KMS-11 (cell line): ENCODE results near the gene LDAH.
"Not testable (repeated sequence)": the region's sequence is repeated elsewhere in the genome, so short reads cannot be mapped to it uniquely, and the experiment has no call there.

Experiments
- H2AFZ ChIP-seq: fragments of 200-600 bp; sonication (generic); 2 replicates; pipeline ENCODE4 v1.6.1; 2016; ENCODE audit warnings: antibody characterized with exemption, mixed run types, low read depth
- H3K27ac ChIP-seq: fragments of 200-600 bp; sonication (generic); 2 replicates; pipeline ENCODE4 v1.6.1; 2016; ENCODE audit warnings: mild to moderate bottlenecking, mixed run types
- H3K27me3 ChIP-seq: fragments of 200-600 bp; sonication (generic); 2 replicates; pipeline ENCODE4 v1.6.1; 2017; ENCODE audit warnings: mild to moderate bottlenecking, low read depth, mixed run types, moderate library complexity; ENCODE audit not compliant: insufficient read depth
- H3K36me3 ChIP-seq: fragments of 200-600 bp; sonication (generic); 2 replicates; pipeline ENCODE4 v1.6.1; 2017; ENCODE audit warnings: mild to moderate bottlenecking, mixed run types; ENCODE audit not compliant: insufficient read depth
- H3K4me1 ChIP-seq: fragments of 200-600 bp; sonication (generic); 2 replicates; pipeline ENCODE4 v1.6.1; 2016; ENCODE audit warnings: mild to moderate bottlenecking, low read depth, mixed run types; ENCODE audit not compliant: poor library complexity, severe bottlenecking
- H3K4me2 ChIP-seq: fragments of 200-600 bp; sonication (generic); 2 replicates; pipeline ENCODE4 v1.7.0; 2016; ENCODE audit warnings: mild to moderate bottlenecking, mixed run types
- H3K4me3 ChIP-seq: fragments of 200-600 bp; sonication (generic); IDR thresholded peaks from 2 replicates; pipeline ENCODE4 v1.6.1; 2017; ENCODE audit warnings: low read depth, low read length, mixed read lengths; ENCODE audit not compliant: insufficient read depth
- H3K79me2 ChIP-seq: fragments of 200-600 bp; sonication (generic); 2 replicates; pipeline ENCODE4 v1.6.1; 2016; ENCODE audit warnings: low read depth, mixed run types; ENCODE audit not compliant: insufficient read depth
- H3K9ac ChIP-seq: fragments of 200-600 bp; sonication (generic); 2 replicates; pipeline ENCODE4 v1.6.1; 2016; ENCODE audit warnings: mild to moderate bottlenecking, mixed run types
- H4K20me1 ChIP-seq: fragments of 200-600 bp; sonication (generic); 2 replicates; pipeline ENCODE4 v1.6.1; 2016; ENCODE audit warnings: mild to moderate bottlenecking, mixed run types; ENCODE audit not compliant: insufficient read depth
- TF ChIP-seq, protein P1 (sequence below): fragments of 200-600 bp; sonication (generic); conservative IDR thresholded peaks from 2 replicates; pipeline ENCODE4 v1.6.1; 2017; ENCODE audit warnings: low read depth, mild to moderate bottlenecking, antibody characterized with exemption, low read length, moderate library complexity, mixed read lengths

The LDAH gene

DNA sequence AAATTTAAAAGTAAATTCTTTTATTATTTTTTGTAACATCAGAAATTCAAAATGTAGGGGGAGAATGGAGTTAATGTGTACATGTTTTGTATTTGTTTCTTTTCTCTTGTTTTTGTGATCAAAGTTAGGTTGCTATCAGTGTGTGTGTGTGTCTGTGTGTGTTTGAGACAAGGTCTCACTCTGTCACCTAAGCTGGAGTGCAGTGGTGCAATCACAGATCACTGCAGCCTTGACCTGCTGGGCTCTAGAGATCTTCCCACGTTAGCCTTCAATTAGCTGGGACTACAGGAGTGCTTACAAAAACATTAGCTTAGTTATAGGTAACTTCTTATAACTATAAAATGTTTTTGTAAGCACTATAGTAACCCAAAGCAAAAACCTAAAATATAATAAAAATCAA lies 105.3 kb downstream of the LDAH start:
- H3K9ac ChIP-seq, result no peak overlapping the region
- H3K36me3 ChIP-seq, result no peaks in the 10 kb centered on the region
- H3K4me2 ChIP-seq, result no peak overlapping the region
- no peaks in the 10 kb centered on the region for H3K4me1 ChIP-seq
- TF ChIP-seq, protein P1, sequence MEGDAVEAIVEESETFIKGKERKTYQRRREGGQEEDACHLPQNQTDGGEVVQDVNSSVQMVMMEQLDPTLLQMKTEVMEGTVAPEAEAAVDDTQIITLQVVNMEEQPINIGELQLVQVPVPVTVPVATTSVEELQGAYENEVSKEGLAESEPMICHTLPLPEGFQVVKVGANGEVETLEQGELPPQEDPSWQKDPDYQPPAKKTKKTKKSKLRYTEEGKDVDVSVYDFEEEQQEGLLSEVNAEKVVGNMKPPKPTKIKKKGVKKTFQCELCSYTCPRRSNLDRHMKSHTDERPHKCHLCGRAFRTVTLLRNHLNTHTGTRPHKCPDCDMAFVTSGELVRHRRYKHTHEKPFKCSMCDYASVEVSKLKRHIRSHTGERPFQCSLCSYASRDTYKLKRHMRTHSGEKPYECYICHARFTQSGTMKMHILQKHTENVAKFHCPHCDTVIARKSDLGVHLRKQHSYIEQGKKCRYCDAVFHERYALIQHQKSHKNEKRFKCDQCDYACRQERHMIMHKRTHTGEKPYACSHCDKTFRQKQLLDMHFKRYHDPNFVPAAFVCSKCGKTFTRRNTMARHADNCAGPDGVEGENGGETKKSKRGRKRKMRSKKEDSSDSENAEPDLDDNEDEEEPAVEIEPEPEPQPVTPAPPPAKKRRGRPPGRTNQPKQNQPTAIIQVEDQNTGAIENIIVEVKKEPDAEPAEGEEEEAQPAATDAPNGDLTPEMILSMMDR, result no peak
- H3K27me3 ChIP-seq, result no peaks in the 10 kb centered on the region
- no peak overlapping the region for H3K27ac ChIP-seq
- H2AFZ ChIP-seq, result no peak overlapping the region
- H3K79me2 ChIP-seq, result no peaks in the 10 kb centered on the region
- H3K4me3 ChIP-seq, result no peak overlapping the region
- H4K20me1 ChIP-seq, result no peaks in the 10 kb centered on the region

DNA sequence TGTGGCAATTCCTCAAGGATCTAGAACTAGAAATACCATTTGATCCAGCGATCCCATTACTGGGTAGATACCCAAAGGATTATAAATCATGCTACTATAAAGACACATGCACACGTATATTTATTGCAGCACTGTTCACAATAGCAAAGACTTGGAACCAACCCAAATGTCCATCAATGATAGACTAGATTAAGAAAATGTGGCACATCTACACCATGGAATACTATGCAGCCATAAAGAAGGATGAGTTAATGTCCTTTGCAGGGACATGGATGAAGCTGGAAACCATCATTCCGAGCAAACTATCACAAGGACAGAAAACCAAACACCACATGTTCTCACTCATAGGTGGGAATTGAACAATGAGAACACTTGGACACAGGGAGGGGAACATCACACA lies 106.7 kb downstream of the LDAH start:
- H3K9ac ChIP-seq, H3K4me1 ChIP-seq, H3K79me2 ChIP-seq, H3K4me2 ChIP-seq, H3K36me3 ChIP-seq, H3K27me3 ChIP-seq, H3K4me3 ChIP-seq, H2AFZ ChIP-seq, H4K20me1 ChIP-seq, H3K27ac ChIP-seq: not testable (repeated sequence)

DNA sequence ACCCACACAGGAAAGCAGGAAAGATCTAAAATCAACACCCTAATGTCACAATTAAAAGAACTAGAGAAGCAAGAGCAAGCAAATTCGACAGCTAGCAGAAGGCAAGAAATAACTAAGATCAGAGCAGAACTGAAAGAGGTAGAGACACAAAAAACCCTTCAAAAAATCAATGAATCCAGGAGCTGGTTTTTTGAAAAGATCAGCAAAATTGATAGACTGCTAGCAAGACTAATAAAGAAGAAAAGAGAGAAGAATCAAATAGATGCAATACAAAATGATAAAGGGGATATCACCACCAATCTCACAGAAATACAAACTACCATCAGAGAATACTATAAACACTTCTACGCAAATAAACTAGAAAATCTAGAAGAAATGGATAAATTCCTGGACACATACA lies 108.5 kb downstream of the LDAH start:
- H3K79me2 ChIP-seq, H3K9ac ChIP-seq, H2AFZ ChIP-seq, H3K4me1 ChIP-seq, H3K27me3 ChIP-seq, H3K36me3 ChIP-seq, H3K4me2 ChIP-seq, H3K27ac ChIP-seq, H4K20me1 ChIP-seq, H3K4me3 ChIP-seq: not testable (repeated sequence)

DNA sequence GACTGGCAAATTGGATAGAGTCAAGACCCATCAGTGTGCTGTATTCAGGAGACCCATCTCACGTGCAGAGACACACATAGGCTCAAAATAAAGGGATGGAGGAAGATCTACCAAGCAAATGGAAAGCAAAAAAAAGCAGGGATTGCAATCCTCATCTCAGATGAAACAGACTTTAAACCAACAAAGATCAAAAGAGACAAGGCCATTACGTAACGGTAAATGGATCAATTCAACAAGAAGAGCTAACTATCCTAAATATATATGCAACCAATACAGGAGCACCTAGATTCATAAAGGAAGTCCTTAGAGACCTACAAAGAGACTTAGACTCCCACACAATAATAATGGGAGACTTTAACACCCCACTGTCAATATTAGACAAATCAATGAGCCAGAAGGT lies 109.3 kb downstream of the LDAH start:
- not testable (repeated sequence) for H3K27ac ChIP-seq, H3K36me3 ChIP-seq, H3K27me3 ChIP-seq, H4K20me1 ChIP-seq, H3K4me3 ChIP-seq, H3K4me2 ChIP-seq, H3K9ac ChIP-seq, H3K4me1 ChIP-seq, H2AFZ ChIP-seq, H3K79me2 ChIP-seq

DNA sequence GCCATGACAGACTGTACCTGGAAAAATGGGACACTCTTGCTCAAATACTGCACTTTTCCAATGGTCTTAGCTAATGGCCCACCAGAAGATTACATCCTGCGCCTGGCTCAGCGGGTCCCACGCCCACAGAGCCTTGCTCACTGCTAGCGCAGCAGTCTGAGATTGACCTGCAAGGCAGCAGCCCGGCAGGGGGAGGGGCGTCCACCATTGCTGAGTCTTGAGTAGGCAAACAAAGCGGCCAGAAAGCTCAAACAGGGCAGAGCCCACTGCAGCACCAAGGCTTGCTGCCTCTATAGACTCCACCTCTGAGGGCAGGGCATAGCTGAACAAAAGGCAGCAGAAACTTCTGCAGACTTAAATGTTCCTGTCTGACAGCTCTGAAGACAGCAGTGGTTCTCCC lies 111.3 kb downstream of the LDAH start:
- not testable (repeated sequence) for H3K79me2 ChIP-seq, H4K20me1 ChIP-seq, H3K4me1 ChIP-seq, H3K36me3 ChIP-seq, H3K4me2 ChIP-seq, H3K4me3 ChIP-seq, H2AFZ ChIP-seq, H3K27me3 ChIP-seq, H3K27ac ChIP-seq, H3K9ac ChIP-seq

DNA sequence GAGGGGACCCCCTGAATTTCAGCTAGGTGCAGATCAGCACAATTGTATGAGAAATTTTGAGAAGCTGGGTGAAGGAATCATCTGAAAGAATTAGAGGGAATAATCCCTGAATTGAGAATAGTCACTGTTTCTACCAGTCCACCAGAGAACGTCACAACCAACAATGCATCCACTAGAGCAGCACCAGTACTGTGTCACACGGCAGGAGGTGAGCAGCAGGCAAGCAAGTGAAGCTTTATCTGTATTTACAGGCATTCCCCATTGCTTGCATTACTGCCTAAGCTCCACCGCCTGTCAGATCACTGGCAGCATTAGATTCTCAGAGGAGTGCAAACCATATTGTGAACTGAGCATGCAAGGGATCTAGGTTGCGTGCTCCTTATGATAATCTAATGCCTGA lies 115.3 kb downstream of the LDAH start:
- no peak overlapping the region for H3K27ac ChIP-seq
- H3K4me3 ChIP-seq, result no peak overlapping the region
- no peaks in the 10 kb centered on the region for H3K36me3 ChIP-seq
- no peak overlapping the region for H2AFZ ChIP-seq
- no peak overlapping the region for H3K9ac ChIP-seq
- no peaks in the 10 kb centered on the region for H3K4me1 ChIP-seq
- H3K79me2 ChIP-seq, result no peaks in the 10 kb centered on the region
- no peak overlapping the region for H3K4me2 ChIP-seq
- no peaks in the 10 kb centered on the region for H3K27me3 ChIP-seq
- TF ChIP-seq, protein P1, result no peak
- no peaks in the 10 kb centered on the region for H4K20me1 ChIP-seq
